Trophoblast cell (in vitro differentiated cells and primary cell): ENCODE measurements around the gene RNF44.

Experiments
- DNase-seq, 2 donors: peaks; one replicate each; pipeline ENCODE4 v3.0.0-alpha.2; 2016
- H2AFZ ChIP-seq: 2 replicates; pipeline ENCODE4 v1.6.1; 2013; ENCODE audit warnings: low read length, moderate library complexity, mild to moderate bottlenecking; ENCODE audit not compliant: insufficient read depth, poor library complexity
- H2AK5ac ChIP-seq: 2 replicates; pipeline ENCODE4 v1.6.1; 2013; ENCODE audit warnings: mild to moderate bottlenecking, low read length
- H2BK120ac ChIP-seq: 2 replicates; pipeline ENCODE4 v1.6.1; 2013; ENCODE audit warnings: low read length, mild to moderate bottlenecking, moderate library complexity; ENCODE audit not compliant: insufficient read depth, poor library complexity
- H2BK12ac ChIP-seq: 2 replicates; pipeline ENCODE4 v1.6.1; 2013; ENCODE audit warnings: mild to moderate bottlenecking, low read length, moderate library complexity
- H2BK5ac ChIP-seq: 2 replicates; pipeline ENCODE4 v1.6.1; 2013; ENCODE audit warnings: low read length, low read depth, moderate library complexity, mild to moderate bottlenecking; ENCODE audit not compliant: poor library complexity
- H3K14ac ChIP-seq: 2 replicates; pipeline ENCODE4 v1.6.1; 2013; ENCODE audit warnings: mild to moderate bottlenecking, low read length
- H3K18ac ChIP-seq: 2 replicates; pipeline ENCODE4 v1.6.1; 2013; ENCODE audit warnings: mild to moderate bottlenecking, low read length
- H3K23ac ChIP-seq: 2 replicates; pipeline ENCODE4 v1.6.1; 2013; ENCODE audit warnings: low read length
- H3K27ac ChIP-seq: 2 replicates; pipeline ENCODE4 v1.5.1; 2013; ENCODE audit warnings: low read depth, mild to moderate bottlenecking, inconsistent platforms, low read length, moderate library complexity
- H3K27me3 ChIP-seq: 2 replicates; pipeline ENCODE4 v1.6.1; 2013; ENCODE audit warnings: inconsistent platforms, mild to moderate bottlenecking, low read length, moderate library complexity; ENCODE audit not compliant: insufficient read depth
- H3K36me3 ChIP-seq, 2 experiments: 1 replicate in 1 of 2; 2 replicates in 1 of 2; pipeline ENCODE4 v1.6.1; 2013; ENCODE audit warnings: low read length in 2 of 2, mild to moderate bottlenecking in 2 of 2, moderate library complexity in 1 of 2; ENCODE audit not compliant: insufficient read depth in 2 of 2, control insufficient read depth in 1 of 2
- H3K4ac ChIP-seq: 2 replicates; pipeline ENCODE4 v1.6.1; 2013; ENCODE audit warnings: low read depth, mild to moderate bottlenecking, low read length, moderate library complexity
- H3K4me1 ChIP-seq, 2 experiments: 1 replicate in 1 of 2; 2 replicates in 1 of 2; pipeline ENCODE4 v1.6.1; 2013; ENCODE audit warnings: low read length in 2 of 2, mild to moderate bottlenecking in 2 of 2, moderate library complexity in 1 of 2; ENCODE audit not compliant: insufficient read depth in 2 of 2, control insufficient read depth in 1 of 2
- H3K4me2 ChIP-seq: 2 replicates; pipeline ENCODE4 v1.6.1; 2013; ENCODE audit warnings: inconsistent platforms, mild to moderate bottlenecking, low read length, moderate library complexity
- H3K4me3 ChIP-seq: 2 replicates; pipeline ENCODE4 v1.5.1; 2013; ENCODE audit warnings: mild to moderate bottlenecking, low read depth, low read length, inconsistent platforms
- H3K79me1 ChIP-seq: one replicate; pipeline ENCODE4 v1.6.1; 2013; ENCODE audit warnings: low read length
- H3K79me2 ChIP-seq: 2 replicates; pipeline ENCODE4 v1.6.1; 2013; ENCODE audit warnings: low read length, mild to moderate bottlenecking; ENCODE audit not compliant: control insufficient read depth, insufficient read depth, poor library complexity
- H3K9ac ChIP-seq: 2 replicates; pipeline ENCODE4 v1.6.1; 2013; ENCODE audit warnings: mild to moderate bottlenecking, low read length
- H3K9me3 ChIP-seq: 2 replicates; pipeline ENCODE4 v1.6.1; 2013; ENCODE audit warnings: low read depth, mild to moderate bottlenecking, control low read depth, inconsistent platforms, low read length; ENCODE audit not compliant: insufficient read depth
- H4K12ac ChIP-seq: 2 replicates; pipeline ENCODE4 v1.6.1; 2013; ENCODE audit warnings: low read depth, mild to moderate bottlenecking, low read length, moderate library complexity
- H4K8ac ChIP-seq: 2 replicates; pipeline ENCODE4 v1.6.1; 2013; ENCODE audit warnings: low read depth, mild to moderate bottlenecking, low read length, moderate library complexity
- H4K91ac ChIP-seq: one replicate; pipeline ENCODE4 v1.6.1; 2013; ENCODE audit warnings: low read depth, mild to moderate bottlenecking, low read length, moderate library complexity
- WGBS: extraction: QIAGEN DNeasy Blood & Tissue Kit; methylation state at CpG from one replicate; pipeline ENCODE4 v1.1.7; 2013; ENCODE audit warnings: missing lambda C conversion rate; ENCODE audit not compliant: insufficient read length, insufficient coverage; ENCODE audit errors: extremely low coverage; 5-methylcytosine and 5-hydroxymethylcytosine counted together

RNF44 gene

GRCh38 chr5:176560364-176560763, 23.2 kb upstream of the RNF44 start:
- peaks cover 1% of the 10 kb centered on the region for H3K9me3 ChIP-seq
- no peaks in the 10 kb centered on the region for H3K79me1 ChIP-seq
- WGBS = no CpG with 5 or more reads among the region's 8 CpGs

GRCh38 chr5:176559683-176560082, 22.5 kb upstream of the RNF44 start:
- Histone ChIP-seq H3K27ac (no peak overlapping the region), H3K14ac (no peak overlapping the region), H2BK12ac (no peak overlapping the region), H3K4ac (no peak overlapping the region), H4K91ac (no peak overlapping the region), H2BK5ac (no peak overlapping the region), H3K79me2 (no peaks in the 10 kb centered on the region), H2AFZ (no peak overlapping the region), H3K18ac (no peak overlapping the region), H3K36me3 (no peaks in the 10 kb centered on the region), H3K9ac (no peak overlapping the region), H3K27me3 (no peaks in the 10 kb centered on the region), H3K9me3 (peaks cover 1% of the 10 kb centered on the region), H2BK120ac (no peak overlapping the region), H3K79me1 (no peaks in the 10 kb centered on the region), H3K4me2 (no peak overlapping the region), H2AK5ac (no peak overlapping the region), H3K23ac (no peak overlapping the region), H4K12ac (no peak overlapping the region), H4K8ac (no peak overlapping the region), H3K4me3 (no peak overlapping the region), H3K4me1 (no peaks in the 10 kb centered on the region)
- DNase-seq = no peak
- 100% methylated on average over 1 of the region's 5 CpGs for WGBS

More at GRCh38 chr5:176560364-176560763, 23.2 kb upstream of the RNF44 start:
- no peak overlapping the region for H3K4me2 ChIP-seq
- no peak for DNase-seq
- H4K8ac ChIP-seq = no peak overlapping the region
- no peak overlapping the region for H2AK5ac ChIP-seq
- H2BK12ac ChIP-seq = no peak overlapping the region
- no peaks in the 10 kb centered on the region for H3K36me3 ChIP-seq
- no peak overlapping the region for H3K4ac ChIP-seq
- H3K9ac ChIP-seq = peak overlapping the region; percentile 47
- no peak overlapping the region for H3K23ac ChIP-seq
- H2AFZ ChIP-seq = no peak overlapping the region
- H3K4me3 ChIP-seq = no peak overlapping the region
- no peak overlapping the region for H3K18ac ChIP-seq
- H2BK120ac ChIP-seq = no peak overlapping the region
- H3K27me3 ChIP-seq = no peaks in the 10 kb centered on the region
- no peak overlapping the region for H3K27ac ChIP-seq
- H3K4me1 ChIP-seq = no peaks in the 10 kb centered on the region
- no peaks in the 10 kb centered on the region for H3K79me2 ChIP-seq
- H4K91ac ChIP-seq = no peak overlapping the region
- no peak overlapping the region for H4K12ac ChIP-seq
- no peak overlapping the region for H2BK5ac ChIP-seq
- no peak overlapping the region for H3K14ac ChIP-seq

DNA sequence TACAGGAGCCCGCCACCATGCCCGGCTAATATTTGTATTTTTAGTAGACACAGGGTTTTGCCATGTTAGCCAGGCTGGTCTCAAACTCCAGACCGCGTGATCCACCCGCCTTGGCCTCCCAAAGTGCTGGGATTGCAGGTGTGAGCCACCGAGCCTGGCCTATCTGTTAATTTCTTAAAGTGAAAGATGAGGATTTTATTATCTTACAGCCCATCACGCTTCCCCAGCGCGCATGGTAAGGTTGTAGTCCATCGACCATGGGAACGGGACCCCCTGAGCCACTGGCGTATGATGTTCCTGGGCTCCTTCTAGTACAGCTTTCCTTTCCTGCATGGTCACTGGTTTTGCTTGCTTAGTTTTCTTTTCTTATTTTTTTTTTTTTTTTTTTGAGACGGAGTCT, 20.6 kb upstream of the RNF44 start:
- H2AK5ac ChIP-seq = no peak overlapping the region
- H4K12ac ChIP-seq = no peak overlapping the region
- H3K14ac ChIP-seq = no peak overlapping the region
- no peak overlapping the region for H4K91ac ChIP-seq
- no peak overlapping the region for H3K23ac ChIP-seq
- no peaks in the 10 kb centered on the region for H3K4me1 ChIP-seq
- H3K4me2 ChIP-seq = no peak overlapping the region
- H3K9ac ChIP-seq = no peak overlapping the region
- no peak overlapping the region for H2AFZ ChIP-seq
- no peak overlapping the region for H3K4ac ChIP-seq
- H2BK5ac ChIP-seq = no peak overlapping the region
- H4K8ac ChIP-seq = no peak overlapping the region
- WGBS = no CpG with 5 or more reads among the region's 13 CpGs
- peaks cover 1% of the 10 kb centered on the region for H3K9me3 ChIP-seq
- H2BK120ac ChIP-seq = no peak overlapping the region
- H3K27me3 ChIP-seq = no peaks in the 10 kb centered on the region
- H3K18ac ChIP-seq = no peak overlapping the region
- H3K27ac ChIP-seq = no peak overlapping the region
- no peak overlapping the region for H3K4me3 ChIP-seq
- no peak overlapping the region for H2BK12ac ChIP-seq
- no peaks in the 10 kb centered on the region for H3K79me2 ChIP-seq
- no peaks in the 10 kb centered on the region for H3K36me3 ChIP-seq
- H3K79me1 ChIP-seq = no peaks in the 10 kb centered on the region
- DNase-seq = no peak

GRCh38 chr5:176553260-176554085, 16.3 kb upstream of the RNF44 start:
- no CpG with 5 or more reads among the region's 18 CpGs for WGBS
- DNase-seq = peak; percentile 96 to 97
- Histone ChIP-seq H3K4me1 (no peaks in the 10 kb centered on the region), H3K27ac (no peak overlapping the region), H2AK5ac (no peak overlapping the region), H3K9ac (no peak overlapping the region), H3K79me2 (no peaks in the 10 kb centered on the region), H3K4me2 (no peak overlapping the region), H4K91ac (no peak overlapping the region), H2AFZ (no peak overlapping the region), H3K27me3 (no peaks in the 10 kb centered on the region), H2BK5ac (no peak overlapping the region), H3K4me3 (no peak overlapping the region), H4K8ac (no peak overlapping the region), H3K4ac (no peak overlapping the region), H3K9me3 (no peaks in the 10 kb centered on the region), H3K79me1 (no peaks in the 10 kb centered on the region), H3K14ac (no peak overlapping the region), H3K18ac (no peak overlapping the region), H2BK120ac (no peak overlapping the region), H4K12ac (no peak overlapping the region), H3K36me3 (no peaks in the 10 kb centered on the region), H2BK12ac (no peak overlapping the region), H3K23ac (no peak overlapping the region)
